Esophagus muscularis mucosa (tissue), 4 donors: Measurements from ENCODE around the gene FTCD. TPM values are rescaled to one million over a fixed set of nuclear protein-coding genes. Genes with fewer than 3 reads are reported as not detected.

ENCODE experiments used
- DNase-seq: peaks from one replicate; pipeline ENCODE4 v3.0.0-alpha.2; 2017; ENCODE audit errors: extremely low spot score
- H3K27ac ChIP-seq, 4 donors: fragments of 200-600 bp; sonication (generic); replicated peaks in 1 of 4; 1 replicate in 3 of 4; 2 replicates in 1 of 4; pipeline ENCODE4 v1.5.1; 2016 to 2019; ENCODE audit warnings: mild to moderate bottlenecking in 1 of 4
- H3K27me3 ChIP-seq, 4 donors: fragments of 200-600 bp; sonication (generic); one replicate each; pipeline versions ENCODE4 v1.5.1 to v1.6.0; 2016 to 2019
- H3K36me3 ChIP-seq, 4 donors: fragments of 200-600 bp; sonication (generic); one replicate each; pipeline ENCODE4 v1.5.1; 2016 to 2019
- H3K4me1 ChIP-seq, 4 donors: fragments of 200-600 bp; sonication (generic); one replicate each; pipeline ENCODE4 v1.5.1; 2016 to 2019
- H3K4me3 ChIP-seq, 4 donors: fragments of 200-600 bp; sonication (generic); 1 replicate in 2 of 4; 2 replicates in 2 of 4; pipeline ENCODE4 v1.5.1; 2016 to 2019; ENCODE audit warnings: mild to moderate bottlenecking in 4 of 4, moderate library complexity in 1 of 4
- H3K9me3 ChIP-seq, 4 donors: fragments of 200-600 bp; sonication (generic); 1 replicate in 3 of 4; 2 replicates in 1 of 4; pipeline ENCODE4 v1.5.1; 2016 to 2019
- CTCF ChIP-seq, 3 experiments: fragments of 200-600 bp in 2 of 3; fragments of 450-650 bp in 1 of 3; sonication (generic) in 2 of 3; IDR thresholded peaks; one replicate each; pipeline ENCODE4 v1.5.1; 2017 to 2019; ENCODE audit warnings: antibody characterized with exemption in 3 of 3, mild to moderate bottlenecking in 2 of 3, moderate library complexity in 1 of 3
- EP300 ChIP-seq: sonication (generic); formaldehyde crosslinking; IDR thresholded peaks from one replicate; pipeline ENCODE4 v1.6.1; 2017; ENCODE audit warnings: antibody characterized with exemption
- POLR2A ChIP-seq: fragments of 450-650 bp; IDR thresholded peaks from one replicate; pipeline ENCODE4 v1.6.1; 2017; ENCODE audit warnings: antibody characterized with exemption, moderate library complexity, mild to moderate bottlenecking, low read depth
- POLR2AphosphoS5 ChIP-seq, 2 donors: sonication (generic); formaldehyde crosslinking; IDR thresholded peaks; one replicate each; pipeline ENCODE4 v1.6.1; 2017; ENCODE audit warnings: antibody characterized with exemption in 2 of 2
- WGBS: methylation state at CpG from one replicate; pipeline ENCODE4 v1.1.5; 2018; 5-methylcytosine and 5-hydroxymethylcytosine counted together
- intact Hi-C: fragments of 100-400 bp; cut with DNase I; formaldehyde crosslinking; loops from one replicate; pipeline ENCODE4 v1.15.1; 2023
- total RNA-seq, 4 donors: library from RNA; depleted of rRNA; stranded (reverse); fragments of >200 nt; gene quantifications; one replicate each; pipeline versions ENCODE4 v1.1.0 to v1.2.1, GENCODE V29; 2016

The FTCD gene
- total RNA-seq, 4 donors from 2014 or later: 0.26 to 2.5 (median 1.2) TPM; not detected in 1

- Histone ChIP-seq H3K36me3 (peaks cover 21 to 59% (median 53%) of the 10 kb centered on the region in 4 donors), H3K27ac (peak overlapping the region; percentile 74 to 78 (median 74))
- no peak for DNase-seq
These were observed 34.6 kb upstream of the FTCD start for GRCh38 chr21:46189959-46190490.

GRCh38 chr21:46189213-46189958 lies 34.0 kb upstream of the FTCD start:
- intact Hi-C loops: loop anchor here (5.0 kb wide), 1 partner anchor 38 kb away; the partner anchor contains the start of gene LSS
- 73% methylated on average over 7 of the region's 9 CpGs for WGBS
- TF ChIP-seq CTCF (IDR thresholded peaks at IDR 0.05) (no peak), EP300 (no peak), POLR2AphosphoS5 (IDR thresholded peaks at IDR 0.05) (no peak), POLR2A (no peak)
- no peak overlapping the region for H3K4me3 ChIP-seq
- no peaks in the 10 kb centered on the region for H3K9me3 ChIP-seq
- peaks cover 39 to 50% (median 40%) of the 10 kb centered on the region in 4 donors for H3K4me1 ChIP-seq
- peak overlapping the region; percentile 74 to 78 (median 74) for H3K27ac ChIP-seq
- DNase-seq: peak; percentile 90
- H3K36me3 ChIP-seq: peaks cover 14 to 53% (median 46%) of the 10 kb centered on the region in 4 donors
- H3K27me3 ChIP-seq: peaks cover 0 to 7% (median 0%) of the 10 kb centered on the region in 4 donors

More at GRCh38 chr21:46189959-46190490, 34.6 kb upstream of the FTCD start:
- Histone ChIP-seq H3K9me3 (no peaks in the 10 kb centered on the region), H3K4me1 (peaks cover 39 to 46% (median 40%) of the 10 kb centered on the region in 4 donors), H3K4me3 (no peak overlapping the region), H3K27me3 (peaks cover 0 to under 1% (median 0%) of the 10 kb centered on the region in 4 donors)
- WGBS: 96% methylated on average over 7 of the region's 14 CpGs
- intact Hi-C loops: loop anchor here (5.0 kb wide), 1 partner anchor 37 kb away; the partner anchor contains the start of gene LSS
- TF ChIP-seq EP300 (no peak), POLR2A (no peak), POLR2AphosphoS5 (IDR thresholded peaks at IDR 0.05) (no peak), CTCF (IDR thresholded peaks at IDR 0.05) (no peak)

GRCh38 chr21:46188226-46189212 lies 33.1 kb upstream of the FTCD start:
- peaks cover 39 to 56% (median 42%) of the 10 kb centered on the region in 4 donors for H3K4me1 ChIP-seq
- peak overlapping the region; percentile 74 to 78 (median 74) for H3K27ac ChIP-seq
- intact Hi-C loops: loop anchor here (5.0 kb wide), 1 partner anchor 39 kb away; the partner anchor contains the start of gene LSS
- H3K27me3 ChIP-seq: peaks cover 0 to 13% (median 0%) of the 10 kb centered on the region in 4 donors
- WGBS: 44% methylated on average over 17 of the region's 17 CpGs
- peak; percentile 92 for DNase-seq
- TF ChIP-seq POLR2A (no peak), POLR2AphosphoS5 (IDR thresholded peaks at IDR 0.05) (peak; percentile 69 to 87)
- H3K36me3 ChIP-seq: peaks cover 6 to 44% (median 38%) of the 10 kb centered on the region in 4 donors
- no peaks in the 10 kb centered on the region for H3K9me3 ChIP-seq
- no peak overlapping the region for H3K4me3 ChIP-seq

- TF ChIP-seq POLR2A (no peak), CTCF (IDR thresholded peaks at IDR 0.05) (no peak), EP300 (no peak), POLR2AphosphoS5 (IDR thresholded peaks at IDR 0.05) (no peak)
These were observed 32.4 kb upstream of the FTCD start for GRCh38 chr21:46187814-46188213.

More at GRCh38 chr21:46187814-46188213, 32.4 kb upstream of the FTCD start:
- Histone ChIP-seq H3K36me3 (peaks cover 5 to 38% (median 32%) of the 10 kb centered on the region in 4 donors), H3K27ac (peak overlapping the region in 3 of 4 donors; percentile 74 to 78 (median 75)), H3K4me1 (peaks cover 39 to 62% (median 45%) of the 10 kb centered on the region in 4 donors), H3K27me3 (peaks cover 0 to 17% (median 0%) of the 10 kb centered on the region in 4 donors), H3K4me3 (no peak overlapping the region), H3K9me3 (no peaks in the 10 kb centered on the region)
- WGBS: 93% methylated on average over 7 of the region's 7 CpGs
- peak; percentile 72 for DNase-seq
- intact Hi-C loops: loop anchor here (5.0 kb wide), 1 partner anchor 39 kb away; the partner anchor contains the start of gene LSS
